NT2/D1 (cell line): Measurements from ENCODE around the gene PHKB.

ENCODE experiments used
- SUZ12 ChIP-seq: IDR thresholded peaks from 2 replicates; pipeline ENCODE4 v1.6.1; 2011; ENCODE audit not compliant: insufficient read length, insufficient read depth; ENCODE audit errors: extremely low read depth
- YY1 ChIP-seq: IDR thresholded peaks from 2 replicates; pipeline ENCODE4 v1.6.1; 2011; ENCODE audit not compliant: insufficient read length, insufficient read depth
- ZNF274 ChIP-seq: IDR thresholded peaks from 2 replicates; pipeline ENCODE4 v1.6.1; 2011; ENCODE audit warnings: mild to moderate bottlenecking, low read depth, low read length

GRCh38 chr16:47553853-47554564 lies 92.9 kb downstream of the PHKB start:
- TF ChIP-seq YY1 (no peak), ZNF274 (no peak), SUZ12 (no peak)
